GM10266 (cell line): ENCODE data around the gene PEX10.

Experiments used
- DNase-seq: peaks from one replicate; pipeline ENCODE4 v3.0.0; 2012; ENCODE audit errors: extremely low spot score
- CTCF ChIP-seq: IDR thresholded peaks from 2 replicates; pipeline ENCODE4 v1.5.1; 2012; ENCODE audit warnings: mild to moderate bottlenecking, low read depth; ENCODE audit not compliant: control insufficient read depth, insufficient read depth; ENCODE audit errors: missing control alignments

Gene PEX10

GRCh38 chr1:2372551-2373490 lies 39.5 kb downstream of the PEX10 start:
- no peak for DNase-seq

DNA sequence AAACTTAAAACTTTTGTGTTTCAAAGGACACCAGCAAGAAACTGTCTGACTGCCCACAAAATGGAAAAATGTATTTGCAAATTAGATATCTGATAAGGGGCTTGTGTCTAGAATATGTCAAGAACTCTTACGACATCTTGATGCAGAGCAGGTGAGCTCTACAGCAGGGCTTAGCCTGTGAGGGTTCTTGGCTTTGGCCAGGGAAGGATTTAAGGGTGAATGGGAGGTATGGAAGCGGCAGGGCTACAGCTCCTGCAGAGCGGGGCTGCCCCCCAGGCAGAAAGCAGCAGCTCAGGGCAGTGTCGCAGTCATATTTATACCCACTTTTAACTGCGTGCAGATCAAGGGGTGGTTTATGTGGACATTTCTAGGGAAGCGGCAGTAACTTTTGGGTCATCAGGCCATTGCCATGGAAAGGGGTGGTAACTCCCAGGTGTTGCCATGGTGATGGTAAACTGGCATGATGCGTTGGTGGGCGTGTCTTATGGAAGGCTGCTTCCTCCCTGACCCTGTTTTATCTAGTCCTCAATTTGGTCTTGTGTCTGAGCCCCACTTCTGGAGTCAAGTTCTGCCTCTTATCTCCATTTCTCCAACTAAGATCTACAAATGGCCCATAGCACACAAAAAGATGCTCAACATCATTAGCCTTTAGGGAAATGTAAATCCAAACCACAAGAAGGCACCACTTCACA lies 44.2 kb downstream of the PEX10 start:
- TF ChIP-seq CTCF, result no peak

More at GRCh38 chr1:2372551-2373490, 39.5 kb downstream of the PEX10 start:
- TF ChIP-seq CTCF, result no peak

DNA sequence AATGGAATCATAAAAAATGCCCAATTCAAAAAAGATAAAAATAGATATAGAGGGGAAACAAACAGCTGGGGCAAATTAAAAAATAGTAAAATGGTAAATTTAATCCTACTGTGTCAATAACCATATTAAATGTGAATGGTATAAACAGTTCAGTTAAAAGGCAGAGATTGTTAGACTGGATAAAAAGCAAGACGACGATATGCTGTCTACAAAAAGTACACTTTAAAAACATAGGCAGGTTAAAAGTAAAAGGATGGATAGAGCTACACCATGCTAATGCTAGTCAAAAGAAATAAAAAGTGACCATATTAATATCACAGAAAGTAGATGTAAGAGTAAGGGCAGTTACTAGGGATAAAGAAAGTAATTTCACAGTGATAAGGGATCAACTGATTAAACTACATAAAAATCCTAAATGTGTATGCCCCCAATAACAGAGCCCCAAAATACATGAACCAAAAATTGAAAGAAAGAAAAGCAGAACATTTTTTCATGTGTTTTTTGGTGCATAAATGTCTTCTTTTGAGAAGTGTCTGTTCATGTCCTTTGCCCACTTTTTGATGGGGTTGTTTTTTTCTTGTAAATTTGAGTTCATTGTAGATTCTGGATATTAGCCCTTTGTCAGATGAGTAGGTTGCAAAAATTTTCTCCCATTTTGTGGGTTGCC lies 48.4 kb downstream of the PEX10 start:
- no peak for DNase-seq
- TF ChIP-seq CTCF, result no peak

More for the DNA sequence above, 44.2 kb downstream of the PEX10 start:
- no peak for DNase-seq

DNA sequence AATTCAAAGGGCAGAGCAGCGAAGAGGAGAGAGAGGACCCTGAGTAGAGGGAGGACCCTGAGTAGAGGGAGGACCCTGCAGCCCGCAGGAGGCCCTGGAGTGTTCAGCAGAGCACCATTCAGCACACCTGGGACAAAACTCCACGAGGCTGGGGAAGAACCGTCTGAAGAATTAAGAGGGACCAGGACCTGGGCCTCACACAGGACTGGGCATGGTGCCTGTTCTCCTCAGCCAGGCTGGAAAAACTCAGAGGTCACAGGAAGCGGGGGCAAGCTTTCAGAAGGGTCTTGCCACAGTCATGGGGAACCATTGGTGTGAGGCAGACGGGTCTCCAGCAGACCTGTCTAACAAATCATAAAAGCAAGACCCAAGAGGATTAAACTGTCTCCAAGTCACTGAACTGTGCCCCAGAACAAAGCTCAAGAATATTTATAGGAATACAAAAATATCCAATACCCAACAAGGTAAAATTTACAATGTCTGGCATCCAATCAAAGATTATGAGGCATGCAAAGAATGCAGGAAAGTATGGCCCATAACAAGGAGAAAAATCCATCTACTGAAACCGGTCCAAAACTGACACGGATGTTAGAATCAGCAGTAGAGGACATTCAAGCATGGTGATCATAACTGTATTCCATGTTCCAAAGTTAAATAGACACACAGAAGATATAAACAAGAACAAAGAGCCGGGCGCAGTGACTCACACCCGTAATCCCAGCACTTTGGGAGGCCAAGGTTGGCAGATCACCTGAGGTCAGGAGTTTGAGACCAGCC lies 51.6 kb downstream of the PEX10 start:
- DNase-seq, result no peak
- TF ChIP-seq CTCF, result no peak

DNA sequence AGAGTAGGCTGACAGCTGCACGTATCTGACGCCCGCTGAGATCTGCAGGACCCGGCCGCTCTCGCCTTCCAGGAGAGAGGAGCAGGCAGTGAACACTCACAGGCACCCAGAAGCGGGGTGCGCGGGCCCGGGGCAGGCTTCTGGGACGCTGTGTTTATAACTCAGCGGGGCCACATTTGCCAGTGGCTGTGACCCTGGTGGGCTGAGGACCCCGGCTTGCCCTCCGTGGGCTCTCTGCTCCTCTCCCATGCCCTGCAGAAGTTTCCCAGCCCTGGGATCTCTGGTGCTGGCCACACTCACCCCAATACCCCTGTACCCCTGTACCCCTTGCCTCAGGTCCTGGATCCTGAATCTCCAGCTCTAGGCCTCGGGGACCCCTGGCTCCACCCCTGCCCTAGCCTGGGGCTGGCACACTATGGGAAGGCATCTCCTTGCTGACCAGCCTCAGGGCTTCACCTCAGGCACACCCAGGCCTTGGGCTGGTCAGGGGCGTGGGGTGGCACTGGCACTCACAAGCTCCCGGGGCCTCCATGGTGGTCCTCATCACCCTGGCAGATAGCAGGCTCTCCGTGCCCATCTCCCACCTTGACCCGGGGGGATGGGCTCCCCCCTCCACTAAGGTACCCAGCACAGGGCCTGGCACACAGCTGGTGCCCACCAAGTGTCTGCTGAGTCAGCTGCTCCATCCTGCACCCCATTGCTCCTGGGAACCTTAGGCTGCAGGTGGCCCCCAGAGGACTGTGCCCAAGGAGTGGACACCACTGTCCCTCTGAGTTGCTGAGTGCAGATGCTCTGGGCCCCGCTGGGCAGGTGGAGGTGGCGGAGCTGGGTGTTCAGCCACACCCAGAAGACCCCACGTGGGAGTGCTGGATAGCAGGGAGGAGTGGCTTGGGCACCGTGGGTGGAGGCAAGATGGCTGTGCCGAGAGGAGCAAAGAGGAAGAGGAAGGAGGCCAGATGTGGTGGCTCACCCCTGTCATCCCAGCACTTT lies 53.4 kb downstream of the PEX10 start:
- DNase-seq, result no peak

More for the DNA sequence above, 53.4 kb downstream of the PEX10 start:
- TF ChIP-seq CTCF, result no peak
